ENCODE measurements around the gene MB. TPM values are rescaled to one million over a fixed set of nuclear protein-coding genes. Genes with fewer than 3 reads are reported as not detected.

The MB gene
- total and polyA plus RNA-seq, 2 donors from 2014 or later, result 0.84 TPM; not detected in 1

- intact Hi-C loops (cut with DNase I), result loop anchor here (10.0 kb wide), 1 partner anchor 238 kb away; no protein-coding TSS in a partner anchor
- peak; percentile 94 for TF ChIP-seq CTCF (IDR thresholded peaks at IDR 0.05; ENCODE audit: borderline replicate concordance, extremely low read depth, insufficient read depth)
- DNase-seq, result peak; percentile 66 to 76 (median 75)
- Histone ChIP-seq H3K27ac (ENCODE audit: low read depth in 2 of 2, low read length in 2 of 2) (no peak overlapping the region), H3K4me3 (ENCODE audit: low read length in 3 of 3) (no peak overlapping the region), H3K27me3 (ENCODE audit: control insufficient read depth, insufficient read depth, low read length) (no peaks in the 10 kb centered on the region), H3K36me3 (ENCODE audit: control insufficient read depth in 2 of 3, insufficient read depth in 3 of 3, low read length in 3 of 3) (no peaks in the 10 kb centered on the region), H3K9me3 (ENCODE audit: control insufficient read depth in 2 of 3, insufficient read depth in 1 of 3, low read length in 3 of 3) (no peaks in the 10 kb centered on the region), H3K9ac (ENCODE audit: low read length in 3 of 3) (no peak overlapping the region), H3K4me1 (ENCODE audit: control insufficient read depth in 2 of 3, insufficient read depth in 2 of 3, low read depth in 1 of 3, low read length in 3 of 3) (peaks cover 0 to 2% (median 0%) of the 10 kb centered on the region in 3 donors)
- no peak for FAIRE-seq
Measured at GRCh38 chr22:35582861-35583670, 34.1 kb downstream of the MB start.

- intact Hi-C loops (cut with DNase I), result loop anchor here (10.0 kb wide), 1 partner anchor 238 kb away; no protein-coding TSS in a partner anchor
- peaks cover 0 to 2% (median 0%) of the 10 kb centered on the region in 3 donors for H3K4me1 ChIP-seq (ENCODE audit: control insufficient read depth in 2 of 3, insufficient read depth in 2 of 3, low read depth in 1 of 3, low read length in 3 of 3)
- no peak for FAIRE-seq
- no peaks in the 10 kb centered on the region for H3K9me3 ChIP-seq (ENCODE audit: control insufficient read depth in 2 of 3, insufficient read depth in 1 of 3, low read length in 3 of 3)
- no peak for TF ChIP-seq CTCF (IDR thresholded peaks at IDR 0.05; ENCODE audit: borderline replicate concordance, extremely low read depth, insufficient read depth)
- H3K9ac ChIP-seq (ENCODE audit: low read length in 3 of 3), result no peak overlapping the region
- DNase-seq, result no peak
- H3K4me3 ChIP-seq (ENCODE audit: low read length in 3 of 3), result no peak overlapping the region
- no peak overlapping the region for H3K27ac ChIP-seq (ENCODE audit: low read depth in 2 of 2, low read length in 2 of 2)
- H3K27me3 ChIP-seq (ENCODE audit: control insufficient read depth, insufficient read depth, low read length), result no peaks in the 10 kb centered on the region
- no peaks in the 10 kb centered on the region for H3K36me3 ChIP-seq (ENCODE audit: control insufficient read depth in 2 of 3, insufficient read depth in 3 of 3, low read length in 3 of 3)
Measured at GRCh38 chr22:35582218-35582860, 34.8 kb downstream of the MB start.

- Histone ChIP-seq H3K9me3 (ENCODE audit: control insufficient read depth in 2 of 3, insufficient read depth in 1 of 3, low read length in 3 of 3) (no peaks in the 10 kb centered on the region), H3K27ac (ENCODE audit: low read depth in 2 of 2, low read length in 2 of 2) (no peak overlapping the region), H3K4me3 (ENCODE audit: low read length in 3 of 3) (no peak overlapping the region), H3K36me3 (ENCODE audit: control insufficient read depth in 2 of 3, insufficient read depth in 3 of 3, low read length in 3 of 3) (no peaks in the 10 kb centered on the region), H3K4me1 (ENCODE audit: control insufficient read depth in 2 of 3, insufficient read depth in 2 of 3, low read depth in 1 of 3, low read length in 3 of 3) (peaks cover 0 to 2% (median 0%) of the 10 kb centered on the region in 3 donors), H3K27me3 (ENCODE audit: control insufficient read depth, insufficient read depth, low read length) (no peaks in the 10 kb centered on the region), H3K9ac (ENCODE audit: low read length in 3 of 3) (no peak overlapping the region)
- FAIRE-seq (no peak), DNase-seq (no peak)
- no peak for TF ChIP-seq CTCF (IDR thresholded peaks at IDR 0.05; ENCODE audit: borderline replicate concordance, extremely low read depth, insufficient read depth)
- intact Hi-C loops (cut with DNase I), result loop anchor here (10.0 kb wide), 1 partner anchor 236 kb away; no protein-coding TSS in a partner anchor
Measured at GRCh38 chr22:35581023-35581413, 36.1 kb downstream of the MB start.
